Right ventricle myocardium superior (tissue), 1 donor: ENCODE results near the gene S100P. TPM values are rescaled to one million over a fixed set of nuclear protein-coding genes. Genes with fewer than 3 reads are reported as not detected.
A peak's percentile ranks its signal among the peaks of the same experiment; 100 is the strongest.
"Not testable (repeated sequence)": the region's sequence is repeated elsewhere in the genome, so short reads cannot be mapped to it uniquely, and the experiment has no call there.

ENCODE experiments used
- ATAC-seq: fragments of 200-7000 bp; cut with Tn5 transposase; one replicate; pipeline ENCODE4 v1.9.1; 2020; ENCODE audit warnings: mild to moderate bottlenecking; ENCODE audit not compliant: poor library complexity
- DNase-seq: peaks from one replicate; pipeline ENCODE4 v3.0.0-alpha.2; 2020
- intact Hi-C: fragments of 100-400 bp; cut with DNase I; formaldehyde crosslinking; loops from one replicate; pipeline ENCODE4 v1.11.2; 2022
- total RNA-seq: library from RNA; stranded (reverse); fragmentation: NEBNext Ultra II Directional; extraction: Animal tissue kit (Norgen Biotek cat#: 25700); gene quantifications from one replicate; pipeline ENCODE4 v1.2.1, GENCODE V29; 2021
- donor health status: DM: no; HTN: yes; CAD: no; lungs with severe emphysema.

S100P gene
- total RNA-seq, 1 donor from 2014 or later: not detected

DNA sequence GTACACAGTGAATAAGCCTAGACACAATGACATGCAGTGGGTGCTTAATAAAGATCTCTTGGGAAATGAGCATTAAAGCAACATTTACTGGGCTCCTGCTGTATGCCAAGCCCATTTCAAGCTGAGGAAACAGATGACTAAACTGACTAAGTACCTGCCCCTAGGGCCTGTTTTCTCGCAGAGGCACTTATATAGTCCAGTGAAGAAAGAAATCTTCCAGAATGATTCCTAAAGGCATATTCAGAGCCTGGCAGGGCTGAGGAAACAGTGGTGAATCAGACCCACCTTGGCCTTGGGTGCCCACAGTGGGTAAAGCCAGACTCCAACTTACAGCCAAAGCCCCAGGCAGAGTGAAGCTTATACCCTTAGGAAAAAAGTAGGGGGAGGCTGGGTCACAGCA lies 22.0 kb upstream of the S100P start:
- intact Hi-C loops: no loop called here
- no peak for DNase-seq
- no peak for ATAC-seq

DNA sequence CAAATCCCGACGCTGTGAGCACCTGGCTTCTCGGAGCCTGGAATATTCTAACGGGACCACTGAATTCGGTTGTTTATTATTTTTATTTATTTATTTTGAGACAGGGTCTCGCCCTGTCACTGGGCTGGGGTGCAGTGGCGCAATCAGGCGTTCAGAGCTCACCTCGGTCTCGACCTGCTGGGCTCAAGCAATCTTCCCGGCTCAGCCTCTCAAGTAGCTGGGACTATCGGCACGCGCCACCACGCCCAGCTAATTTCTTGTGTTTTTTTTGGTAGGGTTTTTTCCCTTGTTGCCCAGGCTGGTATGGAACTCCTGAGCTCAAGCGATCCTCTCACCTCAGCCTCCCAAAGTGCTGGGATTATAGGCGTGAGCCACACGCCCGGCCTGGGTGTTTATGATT lies 21.5 kb upstream of the S100P start:
- DNase-seq (no peak), ATAC-seq (no peak)
- intact Hi-C loops: no loop called here

DNA sequence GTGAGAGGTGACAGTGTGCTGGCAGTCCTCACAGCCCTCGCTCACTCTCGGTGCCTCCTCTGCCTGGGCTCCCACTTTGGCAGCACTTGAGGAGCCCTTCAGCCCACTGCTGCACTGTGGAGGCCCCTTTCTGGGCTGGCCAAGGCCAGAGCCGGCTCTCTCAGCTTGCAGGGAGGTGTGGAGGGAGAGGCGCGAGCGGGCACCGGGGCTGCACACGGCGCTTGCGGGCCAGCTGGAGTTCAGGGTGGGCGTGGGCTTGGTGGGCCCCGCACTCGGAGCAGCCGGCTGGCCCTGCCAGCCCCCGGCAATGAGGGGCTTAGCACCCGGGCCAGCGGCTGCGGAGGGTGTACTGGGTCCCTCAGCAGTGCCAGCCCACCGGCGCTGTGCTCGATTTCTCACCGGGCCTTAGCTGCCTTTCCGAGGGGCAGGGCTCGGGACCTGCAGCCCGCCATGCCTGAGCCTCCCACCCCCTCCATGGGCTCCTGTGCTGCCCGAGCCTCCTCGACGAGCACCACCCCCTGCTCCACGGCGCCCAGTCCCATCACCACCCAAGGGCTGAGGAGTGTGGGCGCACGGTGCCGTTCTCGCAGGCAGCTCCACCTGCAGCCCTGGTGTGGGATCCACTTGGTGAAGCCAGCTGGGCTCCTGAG lies 21.0 kb upstream of the S100P start:
- DNase-seq: peak; percentile 43
- intact Hi-C loops, ATAC-seq: not testable (repeated sequence)

DNA sequence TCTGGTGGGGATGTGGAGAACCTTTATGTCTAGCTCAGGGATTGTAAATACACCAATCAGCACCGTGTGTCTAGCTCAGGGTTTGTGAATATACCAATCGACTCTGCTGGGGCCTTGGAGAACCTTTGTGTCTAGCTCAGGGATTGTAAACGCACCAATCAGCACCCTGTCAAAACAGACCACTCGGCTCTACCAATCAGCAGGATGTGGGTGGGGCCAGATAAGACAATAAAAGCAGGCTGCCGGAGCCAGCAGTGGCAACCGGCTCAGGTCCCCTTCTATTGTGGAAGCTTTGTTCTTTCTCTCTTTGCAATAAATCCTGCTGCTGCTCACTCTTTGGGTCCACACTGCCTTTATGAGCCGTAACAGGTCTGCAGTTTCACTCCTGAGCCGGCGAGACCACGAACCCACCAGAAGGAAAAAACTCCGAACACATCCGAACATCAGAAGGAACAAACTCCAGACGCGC lies 20.5 kb upstream of the S100P start:
- intact Hi-C loops: not testable (repeated sequence)
- DNase-seq (peak; percentile 46), ATAC-seq (peak; percentile 42)

DNA sequence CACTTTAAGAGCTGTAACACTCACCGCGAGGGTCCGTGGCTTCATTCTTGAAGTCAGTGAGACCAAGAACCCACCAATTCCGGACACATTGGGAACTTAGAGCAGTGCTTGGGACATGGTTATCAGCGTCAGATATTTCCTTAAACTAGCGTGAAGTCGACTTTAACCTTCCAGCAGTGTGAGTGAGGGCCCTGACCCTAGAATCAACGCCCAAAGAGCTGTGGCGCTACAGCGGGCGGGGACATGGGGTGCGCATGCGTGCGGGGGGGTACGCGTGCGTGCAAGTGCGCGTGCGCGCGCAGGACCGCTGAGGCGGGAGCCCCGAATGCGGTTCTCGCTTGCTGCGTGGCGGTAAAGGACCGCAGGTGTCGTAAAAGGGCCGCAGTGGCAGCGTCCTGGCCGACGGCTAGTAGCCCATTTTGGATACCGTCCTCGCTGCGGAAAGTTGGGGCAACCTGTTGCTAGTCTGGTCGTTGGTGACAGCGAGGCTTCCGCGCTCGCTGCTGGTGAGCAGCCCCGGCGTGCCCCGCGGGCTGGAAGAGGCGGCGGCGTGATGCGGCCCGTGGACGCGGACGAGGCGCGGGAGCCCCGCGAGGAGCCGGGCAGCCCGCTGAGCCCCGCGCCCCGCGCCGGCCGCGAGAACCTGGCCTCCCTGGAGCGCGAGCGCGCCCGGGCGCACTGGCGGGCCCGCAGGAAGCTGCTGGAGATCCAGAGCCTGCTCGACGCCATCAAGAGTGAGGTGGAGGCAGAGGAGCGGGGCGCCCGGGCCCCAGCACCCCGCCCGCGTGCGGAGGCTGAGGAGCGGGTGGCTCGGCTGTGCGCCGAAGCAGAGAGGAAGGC lies 19.8 kb upstream of the S100P start:
- intact Hi-C loops: no loop called here
- peak; percentile 97 for ATAC-seq
- DNase-seq: peak; percentile 95

DNA sequence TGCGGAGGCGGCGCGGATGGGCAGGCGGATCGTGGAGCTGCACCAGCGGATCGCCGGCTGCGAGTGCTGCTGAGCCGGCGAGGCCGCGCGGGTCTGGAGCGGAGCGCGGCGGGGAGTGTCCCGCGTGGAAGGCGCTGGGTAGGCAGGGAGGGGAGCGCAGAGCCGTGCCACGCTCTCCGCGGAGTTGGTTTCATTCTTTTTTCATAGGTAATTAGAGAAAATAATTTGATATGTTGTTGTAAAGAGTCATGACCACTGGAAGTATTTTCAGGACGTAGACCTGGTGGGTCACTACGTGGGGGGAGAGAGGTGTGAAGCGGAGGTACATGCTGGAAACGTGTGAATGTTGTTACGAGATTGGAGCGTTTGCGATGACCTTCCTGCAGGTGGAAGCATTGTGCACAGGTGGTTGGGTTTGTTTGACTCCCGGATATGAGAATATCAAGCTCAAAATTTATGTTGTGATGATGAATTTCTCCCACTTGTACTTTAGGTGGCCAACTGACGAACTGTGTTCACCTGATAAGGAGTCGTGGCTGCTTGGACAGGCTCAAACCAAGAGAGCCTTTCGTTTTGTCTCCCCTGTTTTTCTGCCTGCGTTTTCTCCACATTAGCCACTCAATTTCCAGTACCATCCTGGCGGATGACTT lies 19.1 kb upstream of the S100P start:
- ATAC-seq: peak; percentile 3
- peak; percentile 46 for DNase-seq
- intact Hi-C loops: no loop called here

DNA sequence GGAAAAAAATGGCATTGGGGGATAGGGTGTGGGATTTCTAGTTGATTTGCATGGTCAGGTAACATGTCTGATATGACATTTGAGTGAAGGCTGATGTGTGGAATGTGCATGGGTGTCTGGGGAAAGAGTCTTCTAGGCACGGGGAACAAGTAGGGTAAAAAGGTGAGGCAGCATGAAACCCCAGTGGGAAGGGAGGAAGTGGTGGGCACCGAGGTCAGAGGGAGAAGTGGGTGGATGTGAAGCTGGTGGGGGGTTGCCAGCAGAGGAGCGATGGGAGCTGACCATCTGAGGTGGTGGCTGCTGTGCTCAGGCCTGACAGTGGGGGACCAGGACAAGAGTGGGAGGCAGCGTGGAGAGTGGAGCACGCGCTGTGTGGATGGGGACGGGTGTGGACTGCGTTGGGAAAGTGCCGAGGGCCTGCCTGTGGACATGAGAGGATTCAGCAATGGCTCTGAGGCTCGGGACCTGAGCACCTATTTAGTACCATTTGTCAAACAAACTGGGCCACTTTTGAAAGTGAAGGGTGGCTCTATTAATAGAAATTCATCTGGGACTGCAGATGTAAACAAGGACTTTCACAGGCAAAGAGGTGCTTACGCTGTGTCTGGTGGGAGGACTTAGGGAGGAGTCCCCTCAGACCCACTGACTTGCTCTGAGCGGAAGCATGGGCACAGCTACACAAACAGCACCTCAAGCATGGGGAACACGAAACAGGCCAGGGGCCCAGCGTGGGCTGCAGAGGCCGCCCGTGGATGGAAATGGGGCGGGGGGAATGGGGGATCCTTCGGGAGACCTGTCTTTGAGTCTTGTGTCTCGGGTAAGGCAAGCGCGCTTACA lies 16.7 kb upstream of the S100P start:
- DNase-seq (no peak), ATAC-seq (no peak)
- intact Hi-C loops: no loop called here

DNA sequence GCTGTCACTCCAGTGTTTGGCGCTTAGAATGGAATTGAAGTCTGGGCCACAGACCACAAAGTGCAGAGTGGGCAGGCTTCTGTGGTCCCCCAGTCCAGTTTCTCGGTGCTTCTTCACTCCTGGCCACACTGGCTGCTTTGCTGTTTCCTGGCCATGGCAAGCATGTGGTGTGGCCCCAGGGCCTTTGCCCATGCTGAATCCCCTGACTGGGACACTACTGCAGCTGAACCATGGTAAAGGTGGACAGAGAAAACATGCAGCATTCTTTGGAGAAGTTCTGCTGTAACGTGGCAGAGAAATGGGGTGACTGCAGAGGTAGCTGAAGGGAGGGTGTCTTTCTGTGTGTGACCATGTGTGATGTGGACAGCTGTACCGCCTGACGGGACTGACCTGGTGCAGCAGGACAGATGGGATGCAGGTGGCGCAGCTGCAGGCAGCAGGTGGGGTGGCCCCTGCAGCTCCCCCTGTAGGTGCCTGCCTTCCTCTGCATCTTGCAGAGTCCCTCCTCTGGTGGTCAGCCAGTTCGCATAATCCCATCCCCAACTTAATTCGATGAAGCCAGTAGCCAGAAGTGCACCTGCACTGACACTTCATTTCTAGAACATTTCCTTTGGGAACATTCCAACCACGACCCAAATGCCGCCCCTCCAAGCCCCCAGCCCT lies 13.2 kb upstream of the S100P start:
- ATAC-seq: no peak
- no peak for DNase-seq
- intact Hi-C loops: no loop called here

DNA sequence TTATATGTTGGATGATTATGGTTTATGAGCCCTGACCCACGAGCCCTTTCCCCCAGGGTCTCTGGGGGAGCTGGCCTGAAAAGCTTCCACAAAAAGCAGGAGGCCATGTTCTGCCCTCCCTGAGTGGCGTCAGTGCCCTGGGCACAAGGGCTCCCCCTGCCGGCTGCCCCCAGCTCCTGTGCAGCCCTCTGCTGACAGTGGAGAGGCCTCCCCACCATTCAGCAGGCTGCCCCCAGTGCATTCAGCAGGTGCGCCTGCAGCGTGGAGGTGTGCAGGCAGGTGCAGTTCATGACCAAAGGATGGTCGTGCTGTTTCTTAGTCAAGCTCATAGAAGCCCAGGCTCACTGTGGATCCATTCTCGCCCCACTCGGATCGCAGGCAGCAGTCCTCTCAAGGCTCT lies 12.5 kb upstream of the S100P start:
- DNase-seq: no peak
- intact Hi-C loops: no loop called here
- no peak for ATAC-seq

DNA sequence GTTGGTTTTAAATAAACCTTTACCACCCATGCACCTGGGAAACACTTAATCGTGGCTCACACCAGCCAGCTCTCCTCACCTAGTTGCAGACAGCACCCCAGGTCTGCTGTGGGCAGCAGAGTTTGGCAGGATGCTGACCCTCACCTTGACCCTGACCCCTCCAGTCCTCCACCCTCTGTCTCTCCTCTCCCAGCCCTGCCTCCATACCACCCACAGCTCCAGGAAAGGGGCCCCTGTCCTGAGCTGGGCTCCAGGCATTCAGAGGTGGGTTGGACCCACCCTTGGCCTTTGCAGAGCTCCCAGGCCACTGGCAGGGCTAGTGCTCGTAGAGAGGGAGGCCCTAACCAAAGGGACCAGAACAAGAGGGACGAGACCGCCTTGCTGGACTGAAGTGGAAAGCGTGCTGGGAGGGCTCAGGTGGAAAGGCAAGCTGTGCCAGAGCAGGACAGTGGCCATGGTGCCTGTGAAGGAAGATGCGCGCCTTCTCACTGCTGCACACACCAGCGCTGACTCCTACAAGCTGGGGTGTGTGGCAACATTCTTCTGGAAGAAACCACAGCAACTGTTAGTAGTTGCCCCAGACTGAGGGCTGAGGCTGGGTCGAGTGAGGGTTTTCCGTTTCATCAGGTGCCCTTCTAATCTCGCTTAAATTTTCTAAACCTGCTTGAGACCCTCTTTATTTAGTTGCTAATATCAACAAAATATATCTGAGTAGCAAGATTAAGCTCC lies 10.7 kb upstream of the S100P start:
- intact Hi-C loops: no loop called here
- DNase-seq (no peak), ATAC-seq (no peak)

DNA sequence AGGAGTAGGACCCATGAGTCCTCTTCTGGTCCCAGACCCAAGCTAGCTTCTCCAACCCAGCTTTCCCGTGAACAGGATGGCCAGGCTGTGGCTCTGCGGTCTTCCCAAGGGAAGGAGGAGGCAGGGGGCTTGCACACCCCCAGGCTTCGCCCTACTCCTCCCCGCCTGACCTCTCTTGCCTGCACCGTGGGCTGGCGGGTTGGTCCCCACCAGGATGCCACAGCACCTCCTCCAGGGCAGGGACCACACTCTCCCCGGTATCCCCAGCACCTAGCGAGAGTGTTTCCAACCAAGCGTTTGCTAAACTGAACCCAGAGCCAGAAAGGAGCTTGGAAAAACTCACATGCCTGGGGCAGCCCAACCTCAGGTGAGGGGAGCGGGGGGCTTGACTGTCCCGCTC lies 9.0 kb upstream of the S100P start:
- intact Hi-C loops: no loop called here
- ATAC-seq (no peak), DNase-seq (no peak)

DNA sequence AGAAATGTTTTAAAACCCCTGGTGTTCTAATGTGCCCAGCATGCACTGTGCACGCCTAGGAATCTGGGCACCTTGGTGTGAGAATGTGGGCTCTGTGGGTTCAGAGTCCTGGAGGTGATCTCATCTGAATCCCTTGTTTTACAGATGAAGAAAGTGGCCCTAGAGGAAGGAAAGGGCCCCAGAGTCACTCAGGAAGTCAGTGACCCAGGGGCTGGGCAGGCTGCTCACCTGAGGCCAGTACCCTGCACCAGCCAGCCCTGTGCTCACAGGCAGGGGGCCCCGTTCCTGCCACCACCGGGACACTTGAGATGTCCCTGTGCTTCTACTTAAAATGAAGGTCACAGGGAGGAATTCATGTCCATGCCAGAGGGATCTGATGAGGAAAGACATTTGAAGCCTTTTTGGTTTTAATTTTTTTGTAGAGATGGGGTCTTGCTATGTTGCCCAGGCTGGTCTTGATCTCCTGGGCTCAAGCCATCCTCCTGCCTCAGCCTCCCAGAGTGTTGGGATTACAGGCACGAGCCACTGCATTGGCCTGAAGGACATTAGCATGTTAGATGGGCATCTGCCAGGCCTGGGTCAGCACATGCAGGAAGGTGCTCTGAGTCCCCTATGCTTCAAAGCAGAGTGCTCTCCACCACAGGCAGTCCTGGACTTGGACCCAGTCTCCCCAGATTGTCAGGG lies 7.4 kb upstream of the S100P start:
- DNase-seq (no peak), ATAC-seq (no peak)
- intact Hi-C loops: no loop called here

DNA sequence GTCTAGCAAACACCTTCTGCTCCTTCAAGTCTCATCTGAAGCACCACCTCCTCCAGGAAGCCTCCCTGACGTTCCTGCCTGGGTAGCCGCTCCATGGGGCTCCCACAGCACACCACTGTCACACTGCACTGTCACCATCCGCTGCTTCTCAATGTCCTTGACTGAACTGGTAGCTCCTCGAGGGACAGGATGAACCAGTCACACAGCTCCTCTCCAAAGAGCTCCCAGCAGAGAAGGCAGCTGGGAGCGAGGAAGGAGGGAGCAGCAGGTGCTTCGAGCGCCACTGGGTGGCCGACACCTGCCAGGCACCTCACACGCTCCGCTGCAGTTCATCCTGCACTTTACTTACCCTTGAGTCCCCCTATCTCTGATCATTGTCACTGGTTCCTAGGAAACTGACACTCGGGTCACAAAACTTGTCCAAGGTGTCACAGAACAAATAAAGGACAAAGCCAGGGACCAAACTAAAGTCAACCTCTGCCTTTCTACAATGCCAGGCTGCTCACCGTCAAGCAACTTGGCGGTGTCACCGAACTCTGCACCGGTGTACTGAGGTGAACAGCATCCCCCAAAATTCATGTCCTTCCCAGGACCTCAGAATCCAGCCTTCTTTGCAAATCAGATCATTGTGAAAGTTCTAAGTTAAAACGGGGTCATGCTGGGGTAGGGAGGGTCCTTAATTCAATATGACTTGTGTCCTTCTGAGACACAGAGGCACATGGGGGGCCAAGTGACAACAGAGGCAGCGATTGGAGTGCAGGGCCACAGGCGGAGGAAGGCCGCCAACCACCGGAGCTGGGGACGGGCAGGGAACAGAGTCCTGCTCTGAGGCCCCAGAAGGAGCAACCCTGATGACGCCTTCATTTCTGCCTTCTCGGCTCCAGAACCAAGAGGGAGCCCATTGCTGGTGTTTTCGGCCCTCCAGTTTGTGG lies 5.5 kb upstream of the S100P start:
- ATAC-seq: no peak
- intact Hi-C loops: no loop called here

DNA sequence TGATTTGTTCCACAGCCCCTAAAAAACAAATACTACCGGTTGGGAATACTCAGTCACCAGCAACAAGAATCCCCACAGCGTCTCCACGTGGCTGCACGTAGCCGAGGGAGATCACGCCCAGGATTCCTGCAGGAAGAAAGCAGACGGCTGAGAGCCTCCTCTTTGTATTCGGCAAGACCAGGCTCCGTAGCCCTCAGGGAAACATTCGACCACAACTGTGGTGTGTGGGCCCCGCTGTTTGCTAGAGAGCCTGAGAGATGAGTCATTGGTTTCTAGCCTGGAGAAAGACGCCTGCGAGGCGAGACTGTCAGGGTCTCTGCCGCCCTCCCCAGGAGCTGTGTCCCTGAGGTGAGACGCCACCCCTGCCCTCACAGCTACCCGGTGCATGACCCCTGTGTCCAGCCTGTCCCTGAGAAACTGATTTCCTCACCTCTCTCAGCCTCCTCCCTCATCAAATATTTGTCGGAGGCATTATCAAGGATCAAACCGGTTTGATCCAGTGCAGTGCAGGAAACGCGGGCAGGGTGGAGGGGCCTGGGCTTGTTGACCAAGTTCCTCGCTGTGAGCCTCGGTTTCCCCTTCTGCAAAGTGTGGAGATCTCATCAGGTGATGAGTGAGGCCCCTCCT lies 4.7 kb upstream of the S100P start:
- intact Hi-C loops: no loop called here
- no peak for DNase-seq
- peak; percentile 10 for ATAC-seq

More for the DNA sequence above, 5.5 kb upstream of the S100P start:
- no peak for DNase-seq

DNA sequence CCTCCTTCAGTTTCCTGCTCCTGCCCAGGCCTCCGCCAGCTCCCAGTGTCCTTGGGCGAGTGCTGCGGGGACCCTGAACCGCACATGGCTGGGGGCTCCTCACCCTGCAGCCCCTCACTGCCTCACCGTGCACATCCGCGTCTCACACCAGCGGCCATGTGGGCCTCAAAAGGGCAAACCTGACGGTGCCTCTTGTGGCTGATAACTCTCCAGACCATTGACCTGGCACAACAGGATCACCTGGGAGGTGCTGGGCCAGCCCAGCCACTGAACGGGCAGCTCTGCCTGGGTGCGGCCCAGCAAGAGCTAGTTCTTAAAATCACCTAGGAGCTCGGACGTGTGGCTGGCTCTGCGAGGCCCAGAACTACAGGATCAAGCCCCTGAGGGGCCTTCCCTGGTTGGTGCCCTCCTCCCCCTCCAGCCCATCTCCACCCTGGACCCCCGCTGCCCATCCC lies 4.1 kb upstream of the S100P start:
- no peak for ATAC-seq
- no peak for DNase-seq
- intact Hi-C loops: no loop called here

DNA sequence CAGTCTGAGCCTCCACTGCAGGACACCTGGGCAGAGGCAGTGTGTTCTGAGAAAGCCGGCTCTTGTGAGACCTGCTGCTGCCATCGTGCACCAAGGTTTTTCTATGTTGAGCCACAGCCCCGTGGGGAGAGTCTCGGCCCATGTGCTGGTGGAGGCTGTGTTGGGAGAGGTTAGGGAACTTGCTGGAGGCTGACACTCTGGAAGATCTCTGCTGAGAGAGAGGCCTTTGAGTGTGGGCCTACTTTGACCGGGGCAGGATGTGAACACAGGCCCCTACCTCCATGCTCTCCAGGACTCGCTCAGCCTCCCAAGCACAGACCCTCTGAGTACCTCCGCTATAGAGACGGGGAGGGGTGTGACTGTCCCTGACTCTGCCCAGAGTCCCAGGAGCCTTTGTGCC lies 1.3 kb upstream of the S100P start:
- intact Hi-C loops: no loop called here
- DNase-seq: no peak
- ATAC-seq: no peak
